NCI-H460 (cell line): ENCODE data around the gene NAMPT. TPM values are rescaled to one million over a fixed set of nuclear protein-coding genes. Genes with fewer than 3 reads are reported as not detected.

Source experiments
- DNase-seq: peaks from one replicate; pipeline ENCODE4 v3.0.0-alpha.2; 2016; ENCODE audit warnings: low read depth; ENCODE audit errors: extremely low read depth
- total RNA-seq: library from RNA; depleted of rRNA; stranded (reverse); fragments of >200 nt; shearing (Covaris generic); gene quantifications from 2 replicates; pipeline ENCODE4 v1.2.3, GENCODE V29; 2014

Gene NAMPT
- total RNA-seq, 1 experiment from 2014 or later, result 2,086 TPM

- no peak for DNase-seq
Measured at GRCh38 chr7:106277976-106278375, 6.8 kb downstream of the NAMPT start.

- DNase-seq, result no peak
Measured at GRCh38 chr7:106276513-106276912, 8.3 kb downstream of the NAMPT start.

- no peak for DNase-seq
Measured at GRCh38 chr7:106273009-106273668, 11.6 kb downstream of the NAMPT start.

DNA sequence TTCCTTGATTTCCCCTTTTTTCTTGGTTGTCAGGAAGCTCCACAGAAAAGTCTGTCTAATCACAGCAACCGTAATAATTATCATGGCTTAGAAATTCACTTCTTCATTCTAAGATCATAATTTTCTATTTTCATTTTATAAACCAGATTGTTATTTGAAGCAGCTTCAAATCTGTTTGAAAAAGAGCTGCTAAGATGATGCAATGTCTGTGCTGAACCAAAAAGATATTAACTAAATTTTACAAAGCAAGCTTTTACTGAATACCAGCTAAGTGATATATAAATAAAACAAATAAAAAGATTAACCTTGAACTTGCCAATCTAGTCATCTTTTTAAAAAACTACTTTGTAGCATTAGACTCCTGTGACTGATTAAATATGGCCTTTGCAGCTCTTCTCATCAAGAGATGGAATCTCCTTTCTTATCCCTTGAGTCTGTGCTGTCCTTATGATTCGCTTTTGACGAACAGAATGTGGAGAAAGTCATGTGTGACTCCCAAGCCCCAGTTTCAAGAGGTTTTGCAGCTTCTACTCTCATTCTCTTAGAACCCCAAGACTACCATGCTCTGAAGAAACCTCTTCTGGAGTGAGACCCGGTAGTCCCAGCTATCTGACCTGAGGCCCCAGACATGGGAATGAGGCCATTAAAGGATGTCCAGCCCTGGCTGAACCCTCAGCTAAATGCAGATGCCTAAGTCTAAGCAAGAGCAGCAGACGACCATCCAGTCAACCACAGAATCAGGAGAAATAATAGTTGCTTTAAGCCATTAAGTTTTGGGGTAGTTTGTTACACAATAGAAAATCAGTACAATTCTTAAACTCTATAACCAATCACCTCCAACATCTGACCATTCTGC is 14.4 kb downstream of the NAMPT start:
- DNase-seq, result no peak

- no peak for DNase-seq
Measured at GRCh38 chr7:106269254-106269961, 15.4 kb downstream of the NAMPT start.

DNA sequence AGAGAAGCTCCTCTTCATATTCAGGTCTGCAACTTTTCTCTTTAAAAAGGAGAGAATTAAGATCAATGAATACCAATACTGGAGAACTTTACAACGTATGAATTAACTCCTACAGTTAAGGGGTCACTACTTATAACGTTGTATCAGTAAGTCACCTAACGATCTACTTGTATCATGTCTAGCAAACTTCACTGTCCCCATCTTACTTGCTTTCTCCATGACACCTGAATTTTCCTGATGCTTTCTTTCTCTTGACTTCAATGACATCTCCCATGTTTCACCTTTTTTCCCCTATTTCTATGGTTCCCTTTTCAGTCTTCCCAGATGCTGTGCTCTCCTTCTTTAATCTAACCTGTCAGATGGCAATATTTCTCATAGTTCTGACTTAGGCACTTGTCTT is 19.6 kb downstream of the NAMPT start:
- DNase-seq, result no peak

DNA sequence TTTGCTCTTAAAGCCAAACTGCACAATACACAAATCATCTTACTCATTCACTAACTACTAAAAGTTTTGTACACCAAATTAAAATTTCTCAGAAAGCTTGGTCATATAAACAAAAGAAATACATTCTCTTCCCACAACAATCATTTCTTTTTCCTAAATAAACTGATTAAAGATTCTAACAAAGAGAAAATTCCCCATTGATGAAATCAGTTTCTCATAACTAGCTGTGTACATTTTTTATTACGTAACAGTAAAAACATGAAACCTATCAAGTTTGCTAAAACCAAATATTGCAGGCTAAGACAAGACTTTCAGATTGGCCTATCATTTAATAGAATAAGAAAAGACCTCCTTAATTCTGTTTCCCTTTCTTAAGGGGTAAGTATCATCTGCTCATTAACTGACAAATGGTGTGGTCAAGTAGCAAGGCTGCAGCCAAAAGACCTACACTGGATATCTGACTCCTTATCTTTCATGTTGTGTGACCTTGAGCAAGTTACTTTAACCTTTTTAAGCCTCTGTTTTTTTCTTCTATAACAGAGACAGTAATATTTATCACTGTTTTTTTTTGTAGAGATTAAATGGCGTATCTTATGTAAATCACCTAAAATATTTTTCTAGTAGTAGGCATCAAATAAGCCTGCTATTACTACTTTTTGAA is 22.4 kb downstream of the NAMPT start:
- no peak for DNase-seq

DNA sequence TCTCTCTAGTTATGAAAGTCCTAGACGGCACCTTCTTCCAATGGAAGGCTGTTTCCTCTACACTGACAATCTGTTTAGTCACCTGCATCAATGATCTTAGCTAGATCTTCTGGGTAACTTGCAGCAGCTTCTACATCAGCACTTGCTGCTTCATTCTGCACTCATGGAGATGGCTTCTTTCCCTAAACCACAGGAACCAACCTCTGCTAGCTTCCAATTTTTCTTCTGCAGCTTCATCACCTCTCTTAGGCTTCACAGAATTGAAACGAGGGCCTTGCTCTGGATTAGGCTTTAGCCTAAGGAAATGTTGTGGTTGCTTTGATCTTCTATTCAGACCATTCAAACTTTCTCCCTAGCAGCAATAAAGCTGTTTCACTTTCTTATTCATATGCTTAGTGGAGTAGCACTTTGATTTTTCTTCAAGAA is 24.6 kb downstream of the NAMPT start:
- no peak for DNase-seq

GRCh38 chr7:106258789-106259188 is 26.0 kb downstream of the NAMPT start:
- no peak for DNase-seq

DNA sequence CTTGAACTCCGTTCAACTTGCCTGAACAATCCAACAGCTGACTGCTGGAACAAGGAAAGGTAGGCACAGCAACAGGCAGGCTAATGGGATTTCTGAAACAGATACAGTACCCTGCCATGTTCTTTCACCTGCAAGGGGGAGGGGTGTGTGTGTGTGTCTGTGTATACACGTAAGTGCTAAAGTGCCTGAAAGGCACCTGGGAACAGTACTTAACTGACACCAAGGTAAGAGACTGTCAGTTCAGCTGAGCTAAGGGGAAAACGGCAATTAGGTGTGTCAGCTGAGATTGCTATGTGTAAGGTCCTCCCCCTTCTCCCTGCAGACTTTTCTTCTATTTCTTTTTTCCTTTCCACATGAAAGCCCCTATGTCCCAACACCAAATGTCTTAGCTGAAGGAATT is 27.0 kb downstream of the NAMPT start:
- no peak for DNase-seq

DNA sequence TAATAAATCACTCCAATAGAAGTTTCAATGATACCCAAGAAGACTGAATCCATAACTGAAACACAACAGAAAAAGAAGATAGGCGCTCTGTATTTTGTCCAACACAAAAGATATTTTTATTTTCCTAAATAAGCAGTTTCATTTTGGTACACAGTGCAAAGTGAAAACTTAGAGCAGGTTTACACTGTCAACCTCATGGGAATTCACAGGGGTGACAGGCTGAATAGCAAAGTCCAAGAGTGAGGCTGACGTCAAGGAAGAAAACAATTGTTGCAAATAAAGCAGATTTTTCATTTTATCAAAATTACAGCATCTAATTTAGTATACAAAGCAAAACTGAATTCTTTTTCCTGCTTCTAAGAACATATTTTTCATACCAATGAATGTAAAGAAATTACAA is 28.6 kb downstream of the NAMPT start:
- DNase-seq, result no peak

DNA sequence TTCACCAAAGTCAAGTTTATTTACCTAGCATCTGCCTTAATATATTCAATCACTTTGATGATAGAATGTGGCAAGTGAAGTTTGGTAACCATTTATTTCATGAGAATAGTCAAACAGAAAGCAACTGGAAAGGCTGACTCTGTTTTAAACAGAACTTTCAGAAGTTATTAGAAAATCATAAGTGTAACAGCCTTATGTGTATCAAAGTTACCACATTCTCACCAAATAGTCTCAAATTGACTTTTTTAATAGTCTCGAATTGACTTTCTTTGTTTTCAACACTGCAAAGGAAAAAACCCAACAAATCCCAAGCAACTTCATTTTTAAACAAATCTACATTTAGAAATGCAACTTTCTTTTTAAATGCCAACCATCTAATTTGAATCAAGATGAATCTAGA is 29.5 kb downstream of the NAMPT start:
- no peak for DNase-seq

DNA sequence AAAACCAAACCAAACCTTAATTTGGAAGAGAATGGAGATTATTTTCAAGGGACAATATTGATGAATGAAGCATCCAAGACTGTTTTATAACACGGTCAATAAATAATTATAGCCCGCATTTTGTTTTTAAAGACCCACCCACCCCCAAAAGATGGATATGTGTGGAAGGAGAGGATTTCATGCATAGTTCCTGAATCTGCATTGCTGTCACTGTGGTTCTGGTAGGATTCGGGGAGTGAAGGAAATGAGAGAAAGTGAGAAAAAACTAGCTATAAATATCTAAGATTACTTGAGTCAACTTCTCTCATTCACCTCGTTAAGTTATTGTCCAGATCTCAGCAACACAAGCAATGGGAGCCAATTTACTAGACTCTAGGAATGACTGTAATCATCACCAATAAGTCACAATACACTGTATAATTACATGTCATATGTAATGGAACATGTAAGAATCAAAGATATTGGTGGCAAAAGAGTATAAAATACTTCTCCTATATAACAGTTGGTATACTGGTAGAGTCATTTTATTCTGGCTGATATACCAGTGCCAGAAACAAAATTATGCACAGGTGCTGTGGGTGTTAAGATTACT is 30.2 kb downstream of the NAMPT start:
- no peak for DNase-seq

DNA sequence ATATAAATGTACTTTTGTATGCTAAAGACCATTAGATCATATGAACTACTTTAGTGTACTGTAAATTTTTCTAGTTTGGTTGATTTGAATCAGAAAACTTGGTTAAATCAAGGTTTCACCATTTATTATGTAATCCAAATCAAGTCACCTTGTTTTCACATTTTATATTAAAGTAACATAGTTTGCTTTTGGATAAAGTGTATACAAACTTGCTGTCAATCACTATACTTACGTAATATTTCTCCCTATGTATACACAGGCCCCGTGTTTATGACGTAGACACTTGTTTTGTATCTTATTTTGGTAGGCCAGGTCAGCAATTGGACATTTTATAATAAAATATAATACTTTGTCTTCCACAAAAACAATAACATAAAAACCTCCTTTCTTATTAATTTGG is 32.2 kb downstream of the NAMPT start:
- no peak for DNase-seq

GRCh38 chr7:106249488-106249887 is 35.3 kb downstream of the NAMPT start:
- DNase-seq, result no peak

DNA sequence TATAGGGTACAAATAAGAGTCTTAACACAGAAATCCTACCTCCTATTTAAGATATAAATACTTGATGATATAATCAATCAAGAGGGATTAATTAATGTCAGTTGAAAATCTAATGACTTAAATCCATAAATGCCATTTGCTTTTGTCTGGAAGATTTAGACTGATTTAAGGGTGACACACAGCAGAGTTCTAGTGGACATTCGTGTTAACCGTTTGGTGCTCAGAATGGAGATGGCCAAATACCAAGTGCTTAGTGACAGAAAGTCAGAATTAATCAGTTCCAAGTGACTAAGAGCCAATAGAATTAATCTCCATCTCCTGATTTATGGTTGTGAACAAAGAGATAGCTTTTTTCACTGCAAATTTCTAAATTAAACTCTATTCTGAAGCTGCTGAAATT is 36.2 kb downstream of the NAMPT start:
- no peak for DNase-seq

GRCh38 chr7:106247841-106248240 is 36.9 kb downstream of the NAMPT start:
- DNase-seq, result no peak

GRCh38 chr7:106246902-106247711 is 37.7 kb downstream of the NAMPT start:
- no peak for DNase-seq

GRCh38 chr7:106243893-106244292 is 40.9 kb downstream of the NAMPT start:
- no peak for DNase-seq

DNA sequence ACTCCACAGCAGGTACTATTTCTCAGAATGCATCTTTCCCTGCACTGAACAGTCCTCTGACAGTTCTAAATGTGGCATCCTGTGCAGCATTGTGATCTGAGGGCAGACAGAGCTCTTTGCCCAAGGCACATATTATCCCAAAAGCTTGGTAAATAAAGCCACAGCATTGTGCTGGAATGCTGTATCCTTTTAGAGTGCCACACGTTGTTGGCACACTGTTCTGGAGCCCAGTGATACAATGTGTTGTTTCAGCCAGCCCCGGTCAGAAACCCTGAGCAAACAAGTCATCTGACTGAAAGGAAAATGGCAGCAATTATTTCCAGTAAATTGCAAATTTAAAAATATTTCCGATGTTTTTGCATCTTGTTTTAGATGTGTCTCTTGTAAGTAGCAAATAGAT is 45.4 kb downstream of the NAMPT start:
- no peak for DNase-seq
